GM21526 (cell line): ENCODE measurements around the gene RIMKLA.

ENCODE experiments used
- ATAC-seq: cut with Tn5 transposase; IDR thresholded peaks from one replicate; pipeline ENCODE4 v1.9.1; 2021; ENCODE audit warnings: moderate library complexity; ENCODE audit not compliant: unreplicated experiment, low FRiP score

The RIMKLA gene

GRCh38 chr1:42380586-42381279 is at the start of gene RIMKLA:
TSS of gene RIMKLA (plus strand) at chr1:42380792. CDS start at chr1:42380935, 143 bp downstream.
- ATAC-seq, result peak; percentile 81

- no peak for ATAC-seq
Measured at GRCh38 chr1:42332877-42333276, 47.7 kb upstream of the RIMKLA start.

GRCh38 chr1:42333662-42334239 is 46.8 kb upstream of the RIMKLA start:
- ATAC-seq, result peak; percentile 8

GRCh38 chr1:42334240-42335049 is 46.1 kb upstream of the RIMKLA start:
- ATAC-seq, result peak; percentile 45

GRCh38 chr1:42335050-42335808 is 45.4 kb upstream of the RIMKLA start, which contains the start of gene FOXJ3:
TSS of gene FOXJ3 (minus strand) at chr1:42335235. CDS start at chr1:42311093, 24,142 bp downstream.
- ATAC-seq, result peak; percentile 61

GRCh38 chr1:42335809-42336518 is 44.6 kb upstream of the RIMKLA start:
- ATAC-seq, result peak; percentile 1

- ATAC-seq, result no peak
Measured at GRCh38 chr1:42336978-42337377, 43.6 kb upstream of the RIMKLA start.

GRCh38 chr1:42340093-42340492 is 40.5 kb upstream of the RIMKLA start:
- ATAC-seq, result no peak

GRCh38 chr1:42340901-42341300 is 39.7 kb upstream of the RIMKLA start:
- ATAC-seq, result no peak

- no peak for ATAC-seq
Measured at GRCh38 chr1:42343049-42343448, 37.5 kb upstream of the RIMKLA start.

GRCh38 chr1:42348498-42348897 is 32.1 kb upstream of the RIMKLA start:
- ATAC-seq, result no peak

GRCh38 chr1:42350086-42350485 is 30.5 kb upstream of the RIMKLA start:
- ATAC-seq, result no peak

GRCh38 chr1:42358791-42359190 is 21.8 kb upstream of the RIMKLA start:
- no peak for ATAC-seq

- ATAC-seq, result no peak
Measured at GRCh38 chr1:42359466-42359865, 21.1 kb upstream of the RIMKLA start.

- ATAC-seq, result no peak
Measured at GRCh38 chr1:42364089-42364488, 16.5 kb upstream of the RIMKLA start.

GRCh38 chr1:42364542-42364941 is 16.1 kb upstream of the RIMKLA start:
- no peak for ATAC-seq

- ATAC-seq, result no peak
Measured at GRCh38 chr1:42365118-42365517, 15.5 kb upstream of the RIMKLA start.

GRCh38 chr1:42368096-42368795 is 12.3 kb upstream of the RIMKLA start:
- ATAC-seq, result no peak

- ATAC-seq, result no peak
Measured at GRCh38 chr1:42369471-42369870, 11.1 kb upstream of the RIMKLA start.
